Mesenchymal stem cell (in vitro differentiated cells and primary cell): ENCODE results near the gene HTT.

Experiments used
- DNase-seq: peaks from one replicate; pipeline ENCODE4 v3.0.0-alpha.2; 2013
- H2AFZ ChIP-seq: one replicate; pipeline ENCODE4 v1.6.1; 2013; ENCODE audit warnings: low read depth, mild to moderate bottlenecking, control low read depth, inconsistent platforms, low read length, moderate library complexity
- H2AK5ac ChIP-seq: 2 replicates; pipeline ENCODE4 v1.6.1; 2013; ENCODE audit warnings: low read length, moderate library complexity, mild to moderate bottlenecking, inconsistent platforms; ENCODE audit not compliant: severe bottlenecking
- H2BK120ac ChIP-seq: one replicate; pipeline ENCODE4 v1.6.1; 2013; ENCODE audit warnings: low read depth, mild to moderate bottlenecking, inconsistent platforms, low read length, moderate library complexity
- H2BK12ac ChIP-seq, 2 experiments: one replicate each; pipeline ENCODE4 v1.6.1; 2013; ENCODE audit warnings: inconsistent platforms in 2 of 2, low read length in 2 of 2, mild to moderate bottlenecking in 2 of 2, moderate library complexity in 2 of 2, control low read depth in 1 of 2
- H2BK15ac ChIP-seq: one replicate; pipeline ENCODE4 v1.6.1; 2013; ENCODE audit warnings: mild to moderate bottlenecking, low read depth, inconsistent platforms; ENCODE audit not compliant: poor library complexity, severe bottlenecking
- H2BK5ac ChIP-seq: 2 replicates; pipeline ENCODE4 v1.6.1; 2013; ENCODE audit warnings: low read depth, mild to moderate bottlenecking, low read length, control low read depth, inconsistent platforms; ENCODE audit not compliant: poor library complexity, severe bottlenecking
- H3K14ac ChIP-seq, 2 experiments: one replicate each; pipeline ENCODE4 v1.6.1; 2013; ENCODE audit warnings: inconsistent platforms in 2 of 2, low read length in 2 of 2, control low read depth in 1 of 2, mild to moderate bottlenecking in 1 of 2, moderate library complexity in 1 of 2
- H3K18ac ChIP-seq, 2 experiments: one replicate each; pipeline ENCODE4 v1.6.1; 2013; ENCODE audit warnings: inconsistent platforms in 2 of 2, low read length in 2 of 2, control low read depth in 1 of 2, low read depth in 1 of 2, mild to moderate bottlenecking in 1 of 2
- H3K23ac ChIP-seq, 2 experiments: one replicate each; pipeline ENCODE4 v1.6.1; 2013; ENCODE audit warnings: inconsistent platforms in 2 of 2, low read length in 2 of 2, mild to moderate bottlenecking in 2 of 2, moderate library complexity in 2 of 2, control low read depth in 1 of 2
- H3K27ac ChIP-seq: 2 replicates; pipeline ENCODE4 v1.5.1; 2013; ENCODE audit warnings: mild to moderate bottlenecking, moderate library complexity, low read length, control low read depth, inconsistent platforms; ENCODE audit not compliant: poor library complexity, severe bottlenecking
- H3K27me3 ChIP-seq, 2 experiments: 2 replicates each; pipeline versions ENCODE4 v1.6.1 to v1.7.0; 2013; ENCODE audit warnings: low read length in 2 of 2, mild to moderate bottlenecking in 2 of 2, moderate library complexity in 2 of 2, control low read depth in 1 of 2, inconsistent platforms in 1 of 2; ENCODE audit not compliant: control insufficient read depth in 1 of 2, insufficient read depth in 1 of 2
- H3K36me3 ChIP-seq, 2 experiments: 2 replicates each; pipeline versions ENCODE4 v1.6.1 to v1.7.0; 2013; ENCODE audit warnings: low read length in 2 of 2, control low read depth in 1 of 2, inconsistent platforms in 1 of 2, low read depth in 1 of 2, mild to moderate bottlenecking in 1 of 2; ENCODE audit not compliant: insufficient read depth in 2 of 2, control insufficient read depth in 1 of 2
- H3K4ac ChIP-seq, 2 experiments: one replicate each; pipeline ENCODE4 v1.6.1; 2013; ENCODE audit warnings: inconsistent platforms in 2 of 2, low read length in 2 of 2, mild to moderate bottlenecking in 2 of 2, moderate library complexity in 2 of 2, control low read depth in 1 of 2, low read depth in 1 of 2
- H3K4me1 ChIP-seq: 2 replicates; pipeline ENCODE4 v1.6.1; 2013; ENCODE audit warnings: low read depth, low read length, control low read depth; ENCODE audit not compliant: control insufficient read depth, insufficient read depth
- H3K4me2 ChIP-seq: 2 replicates; pipeline ENCODE4 v1.6.1; 2013; ENCODE audit warnings: low read length, mild to moderate bottlenecking, inconsistent platforms; ENCODE audit not compliant: poor library complexity, severe bottlenecking
- H3K4me3 ChIP-seq, 2 experiments: 2 replicates each; pipeline versions ENCODE4 v1.5.1 to v1.7.0; 2013; ENCODE audit warnings: low read length in 2 of 2, mild to moderate bottlenecking in 2 of 2, control low read depth in 1 of 2, low read depth in 1 of 2; ENCODE audit not compliant: insufficient read depth in 1 of 2
- H3K79me1 ChIP-seq: replicated peaks from 2 replicates; pipeline ENCODE4 v1.6.1; 2013; ENCODE audit warnings: mild to moderate bottlenecking, control low read depth, low read length, inconsistent platforms; ENCODE audit not compliant: poor library complexity, severe bottlenecking
- H3K9ac ChIP-seq: 2 replicates; pipeline ENCODE4 v1.7.0; 2013; ENCODE audit warnings: mild to moderate bottlenecking, low read length, moderate library complexity
- H3K9me3 ChIP-seq: 2 replicates; pipeline ENCODE4 v1.7.0; 2013; ENCODE audit warnings: mild to moderate bottlenecking, low read length; ENCODE audit not compliant: control insufficient read depth
- H4K8ac ChIP-seq: one replicate; pipeline ENCODE4 v1.6.1; 2013; ENCODE audit warnings: inconsistent platforms, mild to moderate bottlenecking, low read length, moderate library complexity
- H4K91ac ChIP-seq: one replicate; pipeline ENCODE4 v1.6.1; 2013; ENCODE audit warnings: mild to moderate bottlenecking, low read length, inconsistent platforms
- WGBS: methylation state at CpG from one replicate; pipeline ENCODE4 v1.1.7; 2013; ENCODE audit warnings: mixed read lengths; 5-methylcytosine and 5-hydroxymethylcytosine counted together

Gene HTT

GRCh38 chr4:3269991-3270611 lies 195.6 kb downstream of the HTT start:
- 93% methylated on average over 14 of the region's 17 CpGs for WGBS

GRCh38 chr4:3271131-3271530 lies 196.7 kb downstream of the HTT start:
- H4K91ac ChIP-seq = no peak overlapping the region

More at GRCh38 chr4:3269991-3270611, 195.6 kb downstream of the HTT start:
- Histone ChIP-seq H3K27ac (no peak overlapping the region), H3K18ac (no peak overlapping the region), H3K4me3 (no peak overlapping the region), H2AFZ (no peak overlapping the region), H4K8ac (no peak overlapping the region), H3K9ac (no peak overlapping the region), H3K27me3 (peaks cover 0 to 12% of the 10 kb centered on the region in 2 experiments), H3K9me3 (no peaks in the 10 kb centered on the region), H2BK120ac (no peak overlapping the region), H2AK5ac (no peak overlapping the region), H3K4me2 (no peak overlapping the region), H3K36me3 (no peaks in the 10 kb centered on the region), H4K91ac (no peak overlapping the region), H3K79me1 (no peaks in the 10 kb centered on the region), H2BK5ac (no peak overlapping the region), H2BK15ac (no peak overlapping the region), H3K14ac (peak overlapping the region in 1 of 2 experiments; percentile 41), H3K23ac (no peak overlapping the region), H3K4ac (no peak overlapping the region), H3K4me1 (no peaks in the 10 kb centered on the region), H2BK12ac (no peak overlapping the region)
- DNase-seq = no peak

GRCh38 chr4:3276986-3277385 lies 202.5 kb downstream of the HTT start:
- Histone ChIP-seq H3K14ac (no peak overlapping the region), H4K8ac (no peak overlapping the region), H3K18ac (no peak overlapping the region), H3K9ac (no peak overlapping the region), H3K9me3 (peaks cover 4% of the 10 kb centered on the region), H2BK5ac (no peak overlapping the region), H3K4me3 (no peak overlapping the region), H3K23ac (no peak overlapping the region), H3K4ac (no peak overlapping the region), H2AFZ (no peak overlapping the region), H4K91ac (no peak overlapping the region), H3K79me1 (no peaks in the 10 kb centered on the region), H2BK15ac (no peak overlapping the region), H2BK12ac (no peak overlapping the region), H3K36me3 (no peaks in the 10 kb centered on the region), H3K4me1 (no peaks in the 10 kb centered on the region), H3K4me2 (no peak overlapping the region), H3K27me3 (peaks cover 4 to 6% of the 10 kb centered on the region in 2 experiments), H3K27ac (no peak overlapping the region), H2AK5ac (no peak overlapping the region), H2BK120ac (no peak overlapping the region)
- 95% methylated on average over 8 of the region's 9 CpGs for WGBS
- no peak for DNase-seq

More at GRCh38 chr4:3271131-3271530, 196.7 kb downstream of the HTT start:
- Histone ChIP-seq H2BK5ac (no peak overlapping the region), H4K8ac (no peak overlapping the region), H3K79me1 (no peaks in the 10 kb centered on the region), H3K4me2 (no peak overlapping the region), H2BK12ac (no peak overlapping the region), H3K27ac (no peak overlapping the region), H3K4me3 (no peak overlapping the region), H3K4ac (no peak overlapping the region), H2AK5ac (no peak overlapping the region), H3K23ac (no peak overlapping the region), H3K9me3 (no peaks in the 10 kb centered on the region), H3K4me1 (no peaks in the 10 kb centered on the region), H3K18ac (no peak overlapping the region), H3K9ac (no peak overlapping the region), H2AFZ (no peak overlapping the region), H3K14ac (no peak overlapping the region), H2BK15ac (no peak overlapping the region), H2BK120ac (no peak overlapping the region), H3K36me3 (no peaks in the 10 kb centered on the region), H3K27me3 (peaks cover 0 to 10% of the 10 kb centered on the region in 2 experiments)
- no peak for DNase-seq
- 81% methylated on average over 14 of the region's 14 CpGs for WGBS

- Histone ChIP-seq H3K36me3 (no peaks in the 10 kb centered on the region), H3K79me1 (no peaks in the 10 kb centered on the region), H3K4ac (no peak overlapping the region), H2BK5ac (no peak overlapping the region), H2BK15ac (no peak overlapping the region), H3K23ac (no peak overlapping the region), H3K4me3 (no peak overlapping the region), H3K4me1 (no peaks in the 10 kb centered on the region), H3K14ac (no peak overlapping the region), H3K9me3 (peaks cover 5% of the 10 kb centered on the region), H3K27me3 (peaks cover 9 to 16% of the 10 kb centered on the region in 2 experiments), H2AFZ (no peak overlapping the region), H4K91ac (no peak overlapping the region), H3K18ac (no peak overlapping the region), H2BK120ac (no peak overlapping the region), H2BK12ac (no peak overlapping the region), H3K27ac (no peak overlapping the region), H4K8ac (no peak overlapping the region), H3K4me2 (no peak overlapping the region), H2AK5ac (no peak overlapping the region), H3K9ac (no peak overlapping the region)
- WGBS = 57% methylated on average over 3 of the region's 3 CpGs
- no peak for DNase-seq
Measured at GRCh38 chr4:3280466-3280865, 206.0 kb downstream of the HTT start.
